Epithelial cell of esophagus (primary cell): ENCODE measurements around the gene NFKB1.
A peak's percentile ranks its signal among the peaks of the same experiment; 100 is the strongest.
"Not testable (repeated sequence)": the region's sequence is repeated elsewhere in the genome, so short reads cannot be mapped to it uniquely, and the experiment has no call there.

ENCODE experiments used
- DNase-seq: peaks from one replicate; pipeline ENCODE4 v3.0.0; 2010; ENCODE audit warnings: low read depth
- H3K4me3 ChIP-seq: 2 replicates; pipeline ENCODE4 v1.5.1; 2011; ENCODE audit warnings: mild to moderate bottlenecking, low read length, control low read depth
- TF ChIP-seq, protein P1 (sequence below): IDR thresholded peaks from 2 replicates; pipeline ENCODE4 v1.5.1; 2011; ENCODE audit warnings: low read depth, mild to moderate bottlenecking, low read length, control low read depth, inconsistent platforms; ENCODE audit not compliant: insufficient read depth; ENCODE audit errors: missing control alignments

NFKB1 gene

DNA sequence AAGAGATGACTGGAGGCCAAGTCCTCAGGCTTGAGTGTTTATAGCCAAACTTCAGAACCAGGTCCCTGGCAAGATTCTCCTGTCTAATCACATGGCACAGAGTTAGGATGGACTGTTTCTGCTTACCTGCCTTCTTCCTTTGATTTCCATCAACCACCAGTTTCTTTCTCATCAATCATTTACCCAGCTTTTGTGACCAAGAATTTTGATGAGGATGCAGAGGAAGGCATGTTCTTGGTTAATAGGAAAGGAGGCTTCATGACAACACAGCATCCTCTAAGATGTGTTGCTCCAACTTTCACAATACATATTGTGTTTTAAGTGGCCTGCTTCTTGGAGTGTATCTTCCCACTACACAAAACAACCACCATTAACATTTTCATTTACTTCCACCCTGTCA lies 65.3 kb downstream of the NFKB1 start:
- DNase-seq = no peak
- no peak overlapping the region for H3K4me3 ChIP-seq
- TF ChIP-seq, protein P1, sequence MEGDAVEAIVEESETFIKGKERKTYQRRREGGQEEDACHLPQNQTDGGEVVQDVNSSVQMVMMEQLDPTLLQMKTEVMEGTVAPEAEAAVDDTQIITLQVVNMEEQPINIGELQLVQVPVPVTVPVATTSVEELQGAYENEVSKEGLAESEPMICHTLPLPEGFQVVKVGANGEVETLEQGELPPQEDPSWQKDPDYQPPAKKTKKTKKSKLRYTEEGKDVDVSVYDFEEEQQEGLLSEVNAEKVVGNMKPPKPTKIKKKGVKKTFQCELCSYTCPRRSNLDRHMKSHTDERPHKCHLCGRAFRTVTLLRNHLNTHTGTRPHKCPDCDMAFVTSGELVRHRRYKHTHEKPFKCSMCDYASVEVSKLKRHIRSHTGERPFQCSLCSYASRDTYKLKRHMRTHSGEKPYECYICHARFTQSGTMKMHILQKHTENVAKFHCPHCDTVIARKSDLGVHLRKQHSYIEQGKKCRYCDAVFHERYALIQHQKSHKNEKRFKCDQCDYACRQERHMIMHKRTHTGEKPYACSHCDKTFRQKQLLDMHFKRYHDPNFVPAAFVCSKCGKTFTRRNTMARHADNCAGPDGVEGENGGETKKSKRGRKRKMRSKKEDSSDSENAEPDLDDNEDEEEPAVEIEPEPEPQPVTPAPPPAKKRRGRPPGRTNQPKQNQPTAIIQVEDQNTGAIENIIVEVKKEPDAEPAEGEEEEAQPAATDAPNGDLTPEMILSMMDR = no peak

DNA sequence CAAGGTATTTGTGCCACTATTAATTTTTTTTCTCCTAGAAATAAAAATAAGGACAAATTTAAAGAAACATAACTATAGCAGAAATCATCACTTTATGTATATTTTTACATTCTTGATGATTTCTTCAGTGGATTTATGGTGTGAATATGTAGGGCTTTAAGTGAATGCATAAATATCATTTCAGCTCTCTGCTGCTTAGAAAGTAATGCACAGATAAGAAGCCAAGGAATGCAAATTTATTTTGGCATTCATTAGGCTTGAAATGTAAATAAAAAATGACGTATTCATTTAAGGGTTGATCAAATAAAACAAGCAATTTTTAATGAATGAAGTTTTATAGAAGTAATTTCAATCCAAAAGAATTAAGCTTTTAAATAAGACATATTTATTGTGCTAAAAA lies 66.3 kb downstream of the NFKB1 start:
- TF ChIP-seq, protein P1 = no peak
- no peak for DNase-seq
- H3K4me3 ChIP-seq = no peak overlapping the region

DNA sequence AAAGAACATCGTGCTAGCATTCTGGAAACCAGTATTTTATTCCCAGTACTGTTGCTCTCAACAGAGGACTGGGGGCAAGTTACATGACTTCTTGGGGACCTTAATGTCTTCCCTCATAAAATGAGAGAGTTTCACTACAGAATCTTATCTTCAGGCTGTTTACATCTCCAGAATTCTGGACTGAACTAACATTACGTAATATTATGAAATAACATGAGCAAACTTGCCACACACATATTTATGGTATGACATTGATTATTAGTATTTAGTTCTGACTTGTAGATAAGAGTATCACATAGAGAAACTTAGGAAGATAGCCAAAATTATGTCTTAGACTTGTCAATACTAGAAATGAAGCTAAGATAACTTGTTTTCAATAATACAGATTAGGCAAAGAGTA lies 68.0 kb downstream of the NFKB1 start:
- H3K4me3 ChIP-seq = no peak overlapping the region
- DNase-seq = peak; percentile 84
- TF ChIP-seq, protein P1 = no peak

DNA sequence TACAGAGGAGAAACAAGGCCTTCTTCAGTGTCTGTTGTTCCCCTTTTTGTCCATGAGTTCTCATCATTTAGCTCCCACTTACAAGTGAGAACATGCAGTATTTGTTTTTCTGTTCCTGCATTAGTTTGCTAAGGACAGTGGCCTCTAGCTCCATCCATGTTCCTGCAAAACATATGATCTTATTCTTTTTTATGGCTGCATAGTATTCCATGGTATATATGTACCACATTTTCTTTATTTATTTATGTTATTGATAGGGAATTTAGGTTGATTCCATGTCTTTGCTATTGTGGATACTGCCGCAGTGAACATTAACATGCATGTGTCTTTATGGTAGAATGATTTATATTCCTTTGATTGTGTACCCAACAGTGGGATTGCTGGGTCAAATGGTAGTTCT lies 69.1 kb downstream of the NFKB1 start:
- not testable (repeated sequence) for H3K4me3 ChIP-seq, DNase-seq

DNA sequence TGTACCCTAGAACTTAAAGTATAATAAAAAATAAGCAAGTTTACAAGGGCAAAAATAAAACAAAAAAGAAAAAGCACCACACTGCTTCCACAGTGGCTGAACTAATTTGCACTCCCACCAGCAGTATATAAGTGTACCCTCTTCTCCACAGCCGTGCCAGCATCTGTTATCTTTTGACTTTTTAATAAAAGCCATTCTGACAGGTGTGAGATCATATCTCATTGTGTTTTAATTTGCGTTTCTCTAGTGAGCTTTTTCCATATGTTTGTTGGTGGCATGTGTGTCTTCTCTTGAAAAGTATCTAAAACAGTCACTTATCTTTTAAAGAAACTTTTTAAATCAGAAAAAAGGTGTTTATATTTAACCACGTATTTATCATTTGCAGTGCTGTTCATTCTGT lies 71.3 kb downstream of the NFKB1 start:
- DNase-seq = no peak
- TF ChIP-seq, protein P1 = no peak
- no peak overlapping the region for H3K4me3 ChIP-seq

DNA sequence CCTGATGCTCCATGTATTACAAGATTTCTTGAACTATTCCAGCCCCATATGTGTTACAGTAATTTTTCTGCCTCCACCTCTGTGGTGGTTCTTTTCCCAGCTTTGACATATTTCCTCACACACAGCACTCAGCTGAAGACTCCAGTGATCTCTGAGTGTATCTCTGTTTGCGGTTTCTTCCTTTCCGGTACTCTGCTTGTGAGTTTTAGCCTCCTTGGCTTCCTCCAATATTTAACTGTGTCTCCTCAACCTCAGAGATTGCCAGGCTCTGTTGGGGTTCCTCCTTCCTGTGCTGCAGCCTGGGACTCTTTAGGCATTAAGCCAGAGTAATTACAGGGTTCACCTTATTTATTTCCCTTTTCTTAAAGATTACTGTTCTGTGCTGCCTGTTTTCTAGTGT lies 73.2 kb downstream of the NFKB1 start:
- TF ChIP-seq, protein P1 = no peak
- no peak overlapping the region for H3K4me3 ChIP-seq
- DNase-seq = no peak

DNA sequence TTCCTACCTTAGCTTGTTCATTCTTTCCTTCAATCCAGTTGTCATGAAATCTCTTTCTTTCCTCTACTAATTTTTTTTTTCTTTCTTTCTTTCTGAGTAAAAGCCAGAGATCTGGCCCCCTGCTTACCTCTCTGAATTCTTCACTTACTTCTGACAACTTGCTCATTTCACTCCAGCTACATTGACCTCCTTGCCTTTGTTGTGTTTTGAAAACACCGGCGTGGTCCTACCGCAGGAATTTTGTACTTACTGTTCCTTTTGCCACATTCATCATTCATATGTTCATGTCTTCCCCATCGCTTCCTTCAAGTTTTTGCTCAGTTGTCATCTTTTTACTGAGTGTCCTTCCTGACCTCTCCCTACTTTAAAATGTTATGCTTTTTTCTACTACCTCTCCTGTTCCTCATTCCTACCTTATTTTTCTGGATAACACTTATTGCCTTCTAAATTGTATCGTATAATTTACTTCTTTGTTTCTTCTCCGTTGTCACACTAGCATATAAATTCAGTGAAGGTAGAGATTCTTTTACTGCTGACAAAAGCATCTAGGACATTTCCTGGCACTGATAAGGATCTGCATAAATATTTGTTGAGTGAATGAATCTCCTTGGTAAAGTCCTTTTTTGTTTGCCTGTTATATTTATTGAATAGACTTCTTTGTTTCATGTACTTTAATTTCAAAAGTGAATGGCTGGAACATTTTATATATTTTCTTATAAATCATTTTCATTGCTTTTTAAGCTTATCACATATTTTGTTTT lies 74.4 kb downstream of the NFKB1 start:
- TF ChIP-seq, protein P1 = no peak
- no peak overlapping the region for H3K4me3 ChIP-seq
- DNase-seq = no peak
